Neuronal stem cell (in vitro differentiated cells): ENCODE results near the gene HLX.

Experiments used
- DNase-seq: peaks from one replicate; pipeline ENCODE4 v3.0.0-alpha.2; 2013; ENCODE audit warnings: low spot score
- H2AFZ ChIP-seq: one replicate; pipeline ENCODE4 v1.6.1; 2013; ENCODE audit warnings: mild to moderate bottlenecking, low read length, inconsistent platforms
- H2AK5ac ChIP-seq: 2 replicates; pipeline ENCODE4 v1.6.1; 2013; ENCODE audit warnings: low read depth, mild to moderate bottlenecking, inconsistent platforms, low read length, moderate library complexity, mixed read lengths
- H2BK120ac ChIP-seq: 2 replicates; pipeline ENCODE4 v1.6.1; 2013; ENCODE audit warnings: low read depth, mild to moderate bottlenecking, inconsistent platforms, low read length, moderate library complexity, mixed read lengths
- H2BK12ac ChIP-seq: one replicate; pipeline ENCODE4 v1.6.1; 2013; ENCODE audit warnings: low read length, inconsistent platforms
- H2BK15ac ChIP-seq: 2 replicates; pipeline ENCODE4 v1.6.1; 2013; ENCODE audit warnings: mild to moderate bottlenecking, low read length, inconsistent platforms, mixed read lengths
- H2BK5ac ChIP-seq: one replicate; pipeline ENCODE4 v1.6.1; 2013; ENCODE audit warnings: inconsistent platforms, mild to moderate bottlenecking, low read length, moderate library complexity
- H3K14ac ChIP-seq: one replicate; pipeline ENCODE4 v1.6.1; 2013; ENCODE audit warnings: low read length, inconsistent platforms
- H3K18ac ChIP-seq: 2 replicates; pipeline ENCODE4 v1.6.1; 2013; ENCODE audit warnings: low read length, inconsistent platforms
- H3K23ac ChIP-seq: 2 replicates; pipeline ENCODE4 v1.6.1; 2013; ENCODE audit warnings: low read depth, mild to moderate bottlenecking, mixed read lengths, low read length, inconsistent platforms; ENCODE audit not compliant: poor library complexity
- H3K27ac ChIP-seq: replicated peaks from 3 replicates; pipeline ENCODE4 v1.5.1; 2013; ENCODE audit warnings: low read length, inconsistent platforms
- H3K27me3 ChIP-seq, 3 experiments: 2 replicates each; pipeline ENCODE4 v1.6.1; 2013; ENCODE audit warnings: low read length in 3 of 3, mild to moderate bottlenecking in 2 of 3, inconsistent platforms in 1 of 3, low read depth in 1 of 3, mixed read lengths in 1 of 3, moderate library complexity in 1 of 3; ENCODE audit not compliant: control insufficient read depth in 3 of 3, insufficient read depth in 3 of 3
- H3K36me3 ChIP-seq, 2 donors: replicated peaks in 1 of 2; 2 replicates each; pipeline ENCODE4 v1.6.1; 2013; ENCODE audit warnings: low read length in 2 of 2; ENCODE audit not compliant: control insufficient read depth in 2 of 2, insufficient read depth in 2 of 2
- H3K4ac ChIP-seq: 2 replicates; pipeline ENCODE4 v1.6.1; 2013; ENCODE audit warnings: inconsistent platforms, mild to moderate bottlenecking, low read length, moderate library complexity
- H3K4me1 ChIP-seq, 2 donors: 1 replicate in 1 of 2; 2 replicates in 1 of 2; pipeline ENCODE4 v1.6.1; 2013; ENCODE audit warnings: low read length in 2 of 2, low read depth in 1 of 2; ENCODE audit not compliant: control insufficient read depth in 2 of 2, insufficient read depth in 1 of 2
- H3K4me2 ChIP-seq: one replicate; pipeline ENCODE4 v1.6.1; 2013; ENCODE audit warnings: mild to moderate bottlenecking, low read length, inconsistent platforms; ENCODE audit not compliant: insufficient read depth, poor library complexity, severe bottlenecking
- H3K4me3 ChIP-seq, 2 donors: 2 replicates each; pipeline ENCODE4 v1.5.1; 2013; ENCODE audit warnings: low read length in 2 of 2, mild to moderate bottlenecking in 2 of 2, inconsistent platforms in 1 of 2, moderate library complexity in 1 of 2
- H3K79me1 ChIP-seq: one replicate; pipeline ENCODE4 v1.6.1; 2013; ENCODE audit warnings: low read depth, mild to moderate bottlenecking, inconsistent platforms, low read length, moderate library complexity
- H3K9ac ChIP-seq: one replicate; pipeline ENCODE4 v1.6.1; 2013; ENCODE audit warnings: mild to moderate bottlenecking, low read depth, low read length, inconsistent platforms; ENCODE audit not compliant: poor library complexity
- H3K9me3 ChIP-seq, 2 donors: replicated peaks in 1 of 2; 2 replicates each; pipeline versions ENCODE3 to v1.6.1; 2013; ENCODE audit warnings: low read length in 2 of 2, mild to moderate bottlenecking in 2 of 2, inconsistent platforms in 1 of 2, low read depth in 1 of 2, mixed read lengths in 1 of 2, moderate library complexity in 1 of 2; ENCODE audit not compliant: control insufficient read depth in 2 of 2, insufficient read depth in 1 of 2
- H4K8ac ChIP-seq: one replicate; pipeline ENCODE4 v1.6.1; 2013; ENCODE audit warnings: low read depth, mild to moderate bottlenecking, inconsistent platforms, low read length, moderate library complexity
- H4K91ac ChIP-seq: one replicate; pipeline ENCODE4 v1.6.1; 2013; ENCODE audit warnings: low read length, low read depth, mild to moderate bottlenecking, inconsistent platforms; ENCODE audit not compliant: poor library complexity
- WGBS, 2 donors: extraction: QIAGEN DNeasy Blood & Tissue Kit; methylation state at CpG; one replicate each; pipeline ENCODE4 v1.1.7; 2013; ENCODE audit warnings: missing lambda C conversion rate in 2 of 2, mixed read lengths in 1 of 2; ENCODE audit not compliant: insufficient read length in 2 of 2, insufficient replicate concordance in 1 of 2; ENCODE audit errors: extremely low coverage in 2 of 2; 5-methylcytosine and 5-hydroxymethylcytosine counted together

The HLX gene

GRCh38 chr1:220882061-220882891 lies 3.0 kb downstream of the HLX start:
- H2BK15ac ChIP-seq: no peak overlapping the region
- H3K27me3 ChIP-seq: peaks cover 83 to 99% (median 99%) of the 10 kb centered on the region in 3 experiments
- H3K14ac ChIP-seq: no peak overlapping the region
- no peak overlapping the region for H3K23ac ChIP-seq
- no peak overlapping the region for H4K91ac ChIP-seq
- H3K36me3 ChIP-seq: no peaks in the 10 kb centered on the region
- H2AFZ ChIP-seq: no peak overlapping the region
- no peak overlapping the region for H4K8ac ChIP-seq
- H3K4me3 ChIP-seq: no peak overlapping the region
- no peak overlapping the region for H3K9ac ChIP-seq
- no peak overlapping the region for H3K4me2 ChIP-seq
- no peak overlapping the region for H3K4ac ChIP-seq
- no peak overlapping the region for H3K27ac ChIP-seq
- H2AK5ac ChIP-seq: no peak overlapping the region
- DNase-seq: no peak
- H3K79me1 ChIP-seq: no peaks in the 10 kb centered on the region
- H3K4me1 ChIP-seq: peaks cover 8 to 14% of the 10 kb centered on the region in 2 donors
- no peak overlapping the region for H2BK5ac ChIP-seq
- H2BK120ac ChIP-seq: no peak overlapping the region
- peaks cover 0 to 3% of the 10 kb centered on the region in 2 donors for H3K9me3 ChIP-seq
- no peak overlapping the region for H2BK12ac ChIP-seq
- WGBS, 2 donors: no CpG with 5 or more reads among the region's 34 CpGs
- no peak overlapping the region for H3K18ac ChIP-seq

DNA sequence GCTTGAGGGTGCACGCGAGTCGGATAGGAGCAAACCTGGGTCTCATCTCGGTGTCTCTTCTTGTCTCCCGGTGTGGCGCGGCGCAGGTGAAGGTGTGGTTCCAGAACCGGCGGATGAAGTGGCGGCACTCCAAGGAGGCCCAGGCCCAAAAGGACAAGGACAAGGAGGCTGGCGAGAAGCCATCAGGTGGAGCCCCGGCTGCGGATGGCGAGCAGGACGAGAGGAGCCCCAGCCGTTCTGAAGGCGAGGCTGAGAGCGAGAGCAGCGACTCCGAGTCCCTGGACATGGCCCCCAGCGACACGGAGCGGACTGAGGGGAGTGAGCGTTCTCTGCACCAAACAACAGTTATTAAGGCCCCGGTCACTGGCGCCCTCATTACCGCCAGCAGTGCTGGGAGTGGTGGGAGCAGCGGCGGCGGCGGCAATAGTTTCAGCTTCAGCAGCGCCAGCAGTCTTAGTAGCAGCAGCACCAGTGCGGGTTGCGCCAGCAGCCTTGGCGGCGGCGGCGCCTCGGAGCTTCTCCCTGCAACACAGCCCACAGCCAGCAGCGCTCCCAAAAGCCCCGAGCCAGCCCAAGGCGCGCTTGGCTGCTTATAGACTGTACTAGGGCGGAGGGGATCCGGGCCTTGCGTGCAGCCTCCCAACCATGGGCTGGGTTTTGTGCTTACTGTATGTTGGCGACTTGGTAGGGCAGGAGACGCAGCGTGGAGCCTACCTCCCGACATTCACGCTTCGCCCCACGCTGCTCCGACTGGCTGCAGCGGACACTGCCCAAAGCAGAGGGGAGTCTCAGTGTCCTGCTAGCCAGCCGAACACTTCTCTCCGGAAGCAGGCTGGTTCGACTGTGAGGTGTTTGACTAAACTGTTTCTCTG lies 5.1 kb downstream of the HLX start:
- WGBS, 2 donors: no CpG with 5 or more reads among the region's 59 CpGs
- H2BK15ac ChIP-seq: no peak overlapping the region
- H3K14ac ChIP-seq: peak overlapping the region; percentile 89
- H3K4me3 ChIP-seq: peak overlapping the region; percentile 6 to 67
- no peak for DNase-seq
- no peak overlapping the region for H2BK12ac ChIP-seq
- no peaks in the 10 kb centered on the region for H3K9me3 ChIP-seq
- H3K9ac ChIP-seq: peak overlapping the region; percentile 70
- H3K27ac ChIP-seq: no peak overlapping the region
- H3K27me3 ChIP-seq: peaks cover 81 to 99% (median 99%) of the 10 kb centered on the region in 3 experiments
- peak overlapping the region; percentile 22 for H3K23ac ChIP-seq
- H3K4me2 ChIP-seq: peak overlapping the region; percentile 65
- no peaks in the 10 kb centered on the region for H3K36me3 ChIP-seq
- H3K4me1 ChIP-seq: peaks cover 4 to 8% of the 10 kb centered on the region in 2 donors
- H2BK5ac ChIP-seq: no peak overlapping the region
- H4K91ac ChIP-seq: no peak overlapping the region
- no peaks in the 10 kb centered on the region for H3K79me1 ChIP-seq
- H3K18ac ChIP-seq: peak overlapping the region; percentile 84
- H2AFZ ChIP-seq: peak overlapping the region; percentile 84
- H3K4ac ChIP-seq: no peak overlapping the region
- no peak overlapping the region for H2BK120ac ChIP-seq
- no peak overlapping the region for H4K8ac ChIP-seq
- H2AK5ac ChIP-seq: no peak overlapping the region

- no peak overlapping the region for H2BK120ac ChIP-seq
- no peak overlapping the region for H3K23ac ChIP-seq
- no peaks in the 10 kb centered on the region for H3K79me1 ChIP-seq
- H2BK12ac ChIP-seq: no peak overlapping the region
- peaks cover 4 to 8% of the 10 kb centered on the region in 2 donors for H3K4me1 ChIP-seq
- H4K8ac ChIP-seq: no peak overlapping the region
- H4K91ac ChIP-seq: no peak overlapping the region
- no CpG with 5 or more reads among the region's 19 CpGs for WGBS, 2 donors
- peak overlapping the region; percentile 65 for H3K4me2 ChIP-seq
- no peak overlapping the region for H3K27ac ChIP-seq
- no peak for DNase-seq
- H2AK5ac ChIP-seq: no peak overlapping the region
- H3K4me3 ChIP-seq: no peak overlapping the region
- H3K14ac ChIP-seq: peak overlapping the region; percentile 89
- H3K4ac ChIP-seq: no peak overlapping the region
- no peak overlapping the region for H3K18ac ChIP-seq
- peaks cover 82 to 100% (median 99%) of the 10 kb centered on the region in 3 experiments for H3K27me3 ChIP-seq
- H2BK15ac ChIP-seq: no peak overlapping the region
- H3K36me3 ChIP-seq: no peaks in the 10 kb centered on the region
- peak overlapping the region; percentile 84 for H2AFZ ChIP-seq
- no peak overlapping the region for H2BK5ac ChIP-seq
- H3K9me3 ChIP-seq: no peaks in the 10 kb centered on the region
- H3K9ac ChIP-seq: no peak overlapping the region
These were observed 6.0 kb downstream of the HLX start for GRCh38 chr1:220884981-220885918.
